ENCODE data around the gene PSMD4.

PSMD4 gene

GRCh38 chr1:151311011-151311410 is 56.5 kb downstream of the PSMD4 start:
- Histone ChIP-seq H3K27ac (ENCODE audit: low read length) (no peak overlapping the region), H3K27me3 (ENCODE audit: control insufficient read depth, insufficient read depth, low read length) (no peaks in the 10 kb centered on the region), H3K36me3 (ENCODE audit: control insufficient read depth, insufficient read depth, low read length) (peaks cover 4% of the 10 kb centered on the region; the same call in 1 of the 2 replicates), H3K9me3 (ENCODE audit: control insufficient read depth, insufficient read depth, low read length) (no peaks in the 10 kb centered on the region), H3K4me3 (ENCODE audit: low read length) (no peak overlapping the region), H3K4me1 (ENCODE audit: control insufficient read depth, insufficient read depth, low read length) (no peaks in the 10 kb centered on the region)
- WGBS (ENCODE audit: insufficient coverage, insufficient read length), result no CpG with 5 or more reads among the region's 4 CpGs
- no peak for DNase-seq (ENCODE audit: low read depth, low spot score)

- no peak for DNase-seq (ENCODE audit: low read depth, low spot score)
- H3K9me3 ChIP-seq (ENCODE audit: control insufficient read depth, insufficient read depth, low read length), result no peaks in the 10 kb centered on the region
- H3K27ac ChIP-seq (ENCODE audit: low read length), result no peak overlapping the region
- no peak overlapping the region for H3K4me3 ChIP-seq (ENCODE audit: low read length)
- no peaks in the 10 kb centered on the region for H3K27me3 ChIP-seq (ENCODE audit: control insufficient read depth, insufficient read depth, low read length)
- no CpG with 5 or more reads among the region's 7 CpGs for WGBS (ENCODE audit: insufficient coverage, insufficient read length)
- H3K4me1 ChIP-seq (ENCODE audit: control insufficient read depth, insufficient read depth, low read length), result no peaks in the 10 kb centered on the region
- H3K36me3 ChIP-seq (ENCODE audit: control insufficient read depth, insufficient read depth, low read length), result peaks cover 2% of the 10 kb centered on the region; the same call in 1 of the 2 replicates
Observed at GRCh38 chr1:151311589-151312331, 57.2 kb downstream of the PSMD4 start.

DNA sequence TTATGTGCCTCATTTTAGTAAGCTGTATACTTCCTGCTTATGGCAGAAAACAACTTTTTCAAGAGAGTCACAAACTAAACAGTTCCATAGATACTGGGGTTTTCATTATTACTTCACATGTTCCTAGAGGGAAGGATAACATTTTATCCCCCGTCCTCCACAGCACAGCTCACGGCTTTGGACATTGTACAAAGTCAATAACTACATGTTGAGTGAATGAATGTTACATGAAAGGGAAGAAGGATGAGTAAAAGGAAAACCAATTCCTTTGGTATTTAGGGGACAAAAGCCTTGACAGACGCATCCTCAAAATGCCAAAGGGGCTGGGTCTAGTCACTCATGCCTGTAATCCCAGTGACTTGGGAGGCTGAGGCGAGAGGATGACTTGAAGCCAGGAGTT is 57.9 kb downstream of the PSMD4 start:
- H3K4me1 ChIP-seq (ENCODE audit: control insufficient read depth, insufficient read depth, low read length), result no peaks in the 10 kb centered on the region
- H3K9me3 ChIP-seq (ENCODE audit: control insufficient read depth, insufficient read depth, low read length), result no peaks in the 10 kb centered on the region
- no peak overlapping the region for H3K4me3 ChIP-seq (ENCODE audit: low read length)
- peaks cover under 1% of the 10 kb centered on the region; the same call in 1 of the 2 replicates for H3K36me3 ChIP-seq (ENCODE audit: control insufficient read depth, insufficient read depth, low read length)
- DNase-seq (ENCODE audit: low read depth, low spot score), result no peak
- H3K27ac ChIP-seq (ENCODE audit: low read length), result no peak overlapping the region
- WGBS (ENCODE audit: insufficient coverage, insufficient read length), result no CpG with 5 or more reads among the region's 4 CpGs
- no peaks in the 10 kb centered on the region for H3K27me3 ChIP-seq (ENCODE audit: control insufficient read depth, insufficient read depth, low read length)

DNA sequence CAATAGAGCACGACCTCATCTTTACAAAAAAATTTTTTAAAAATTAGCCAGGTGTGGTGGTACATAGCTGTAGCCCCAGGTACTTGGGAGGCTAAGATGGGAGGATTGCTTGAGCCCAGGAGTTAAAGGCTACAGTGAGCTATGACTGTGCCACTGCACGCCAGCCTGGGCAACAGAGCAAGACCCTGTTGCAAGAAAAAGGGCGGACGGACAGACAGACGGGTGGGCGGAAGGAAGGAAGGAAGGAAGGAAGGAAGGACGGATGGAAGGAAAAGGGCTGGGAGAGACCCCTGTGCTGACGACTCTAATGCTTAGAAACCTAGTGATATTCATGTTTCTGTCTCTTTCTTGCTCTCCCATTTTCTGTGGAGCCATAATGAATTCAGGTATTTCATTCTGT is 58.3 kb downstream of the PSMD4 start:
- WGBS (ENCODE audit: insufficient coverage, insufficient read length), result no CpG with 5 or more reads among the region's 8 CpGs

GRCh38 chr1:151313501-151313900 is 59.0 kb downstream of the PSMD4 start:
- no peak overlapping the region for H3K27ac ChIP-seq (ENCODE audit: low read length)

More for the DNA sequence above, 58.3 kb downstream of the PSMD4 start:
- Histone ChIP-seq H3K4me1 (ENCODE audit: control insufficient read depth, insufficient read depth, low read length) (no peaks in the 10 kb centered on the region), H3K36me3 (ENCODE audit: control insufficient read depth, insufficient read depth, low read length) (no peaks in the 10 kb centered on the region), H3K27ac (ENCODE audit: low read length) (no peak overlapping the region), H3K4me3 (ENCODE audit: low read length) (no peak overlapping the region), H3K27me3 (ENCODE audit: control insufficient read depth, insufficient read depth, low read length) (no peaks in the 10 kb centered on the region), H3K9me3 (ENCODE audit: control insufficient read depth, insufficient read depth, low read length) (no peaks in the 10 kb centered on the region)
- no peak for DNase-seq (ENCODE audit: low read depth, low spot score)

GRCh38 chr1:151314137-151314875 is 59.8 kb downstream of the PSMD4 start:
- H3K27ac ChIP-seq (ENCODE audit: low read length), result no peak overlapping the region
- no peaks in the 10 kb centered on the region for H3K27me3 ChIP-seq (ENCODE audit: control insufficient read depth, insufficient read depth, low read length)
- H3K4me1 ChIP-seq (ENCODE audit: control insufficient read depth, insufficient read depth, low read length), result no peaks in the 10 kb centered on the region
- no peak overlapping the region for H3K4me3 ChIP-seq (ENCODE audit: low read length)
- no CpG with 5 or more reads among the region's 3 CpGs for WGBS (ENCODE audit: insufficient coverage, insufficient read length)
- no peak for DNase-seq (ENCODE audit: low read depth, low spot score)
- H3K9me3 ChIP-seq (ENCODE audit: control insufficient read depth, insufficient read depth, low read length), result no peaks in the 10 kb centered on the region
- no peaks in the 10 kb centered on the region for H3K36me3 ChIP-seq (ENCODE audit: control insufficient read depth, insufficient read depth, low read length)

More at GRCh38 chr1:151313501-151313900, 59.0 kb downstream of the PSMD4 start:
- WGBS (ENCODE audit: insufficient coverage, insufficient read length), result no CpG with 5 or more reads among the region's 2 CpGs
- DNase-seq (ENCODE audit: low read depth, low spot score), result no peak
- H3K27me3 ChIP-seq (ENCODE audit: control insufficient read depth, insufficient read depth, low read length), result no peaks in the 10 kb centered on the region
- no peak overlapping the region for H3K4me3 ChIP-seq (ENCODE audit: low read length)
- H3K4me1 ChIP-seq (ENCODE audit: control insufficient read depth, insufficient read depth, low read length), result no peaks in the 10 kb centered on the region
- no peaks in the 10 kb centered on the region for H3K36me3 ChIP-seq (ENCODE audit: control insufficient read depth, insufficient read depth, low read length)
- no peaks in the 10 kb centered on the region for H3K9me3 ChIP-seq (ENCODE audit: control insufficient read depth, insufficient read depth, low read length)

- Histone ChIP-seq H3K4me3 (ENCODE audit: low read length) (no peak overlapping the region), H3K27ac (ENCODE audit: low read length) (no peak overlapping the region), H3K4me1 (ENCODE audit: control insufficient read depth, insufficient read depth, low read length) (no peaks in the 10 kb centered on the region), H3K9me3 (ENCODE audit: control insufficient read depth, insufficient read depth, low read length) (no peaks in the 10 kb centered on the region), H3K27me3 (ENCODE audit: control insufficient read depth, insufficient read depth, low read length) (no peaks in the 10 kb centered on the region), H3K36me3 (ENCODE audit: control insufficient read depth, insufficient read depth, low read length) (no peaks in the 10 kb centered on the region)
- whole genome bisulfite sequencing (ENCODE audit: insufficient coverage, insufficient read length), result no CpG with 5 or more reads among the region's 17 CpGs
- no peak for DNase-seq (ENCODE audit: low read depth, low spot score)
Observed at GRCh38 chr1:151315565-151316235, 61.2 kb downstream of the PSMD4 start.
